ENCODE measurements around the gene AOPEP. TPM values are rescaled to one million over a fixed set of nuclear protein-coding genes. Genes with fewer than 3 reads are reported as not detected.

AOPEP gene
- total and polyA plus RNA-seq, 2 of the 13 experiments (the other 11 are each of a cell fraction or from before 2014, with no cell fraction given), result 22.2 to 41.6 TPM

DNA sequence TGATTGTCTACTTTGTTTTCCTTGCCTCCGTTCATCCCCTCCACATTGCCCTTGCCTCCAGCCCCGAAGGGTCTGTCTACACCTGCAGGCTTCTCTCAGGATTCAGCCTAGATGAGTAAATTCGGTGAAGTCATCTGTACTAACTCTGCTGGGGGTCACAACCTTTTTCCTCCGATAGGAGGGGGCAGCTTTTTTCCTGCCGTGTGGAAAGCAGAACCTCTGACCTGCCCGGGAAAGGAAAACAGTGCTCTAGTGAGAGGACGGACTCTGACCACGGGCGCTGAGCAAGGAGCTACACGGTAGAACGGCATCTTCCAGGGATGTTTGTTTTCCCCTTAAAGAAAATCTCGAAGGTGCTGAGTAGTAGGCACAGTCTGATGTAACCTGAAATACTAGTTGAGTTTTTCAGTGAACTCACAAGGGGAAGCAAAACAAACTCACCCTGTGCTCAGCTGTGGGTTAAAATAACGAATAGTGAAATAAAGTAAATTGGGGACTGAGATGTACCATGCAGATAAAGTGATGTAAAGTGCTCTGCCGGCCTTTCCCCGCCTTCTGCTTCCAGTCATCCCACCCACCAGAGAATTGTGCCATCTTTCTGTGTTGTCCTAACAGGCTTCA, 281.8 kb downstream of the AOPEP start (continued):
- TF ChIP-seq JUN (CRISPR knock-in tag; IDR thresholded peaks at IDR 0.05) (peak; percentile 92), NR2C2 (CRISPR knock-in tag; IDR thresholded peaks at IDR 0.05; ENCODE audit: borderline replicate concordance) (peak; percentile 90), POGZ (CRISPR knock-in tag; IDR thresholded peaks at IDR 0.05) (peak; percentile 75), ZNF790 (CRISPR knock-in tag; IDR thresholded peaks at IDR 0.05; ENCODE audit: borderline replicate concordance) (no peak), ZNF317 (CRISPR knock-in tag; IDR thresholded peaks at IDR 0.05) (peak; percentile 29; the same call in 1 of the 2 replicates), MXD4 (CRISPR knock-in tag; IDR thresholded peaks at IDR 0.05) (peak; percentile 47; the same call in 1 of the 2 replicates), HOXA3 (CRISPR knock-in tag; IDR thresholded peaks at IDR 0.05) (peak; percentile 42; the same call in 1 of the 2 replicates), SOX13 (IDR thresholded peaks at IDR 0.05) (no peak), SOX13 (CRISPR knock-in tag; conservative IDR thresholded peaks at IDR 0.05 in 1 of 2, IDR thresholded peaks at IDR 0.05 in 1 of 2) (peak in 1 of 2 experiments; percentile 65; a peak in 2 of 4 replicates), RARA (CRISPR knock-in tag; IDR thresholded peaks at IDR 0.05) (peak; percentile 92), ZNF556 (CRISPR knock-in tag; IDR thresholded peaks at IDR 0.05; ENCODE audit: borderline replicate concordance) (0 out of 2 replicates have a peak, but pooled peaks have one; percentile 42), MED1 (CRISPR knock-in tag; IDR thresholded peaks at IDR 0.05) (peak; percentile 81), HDAC6 (IDR thresholded peaks at IDR 0.05; ENCODE audit: low read depth, low read length) (no peak)
- TF ChIP-seq, protein P1, sequence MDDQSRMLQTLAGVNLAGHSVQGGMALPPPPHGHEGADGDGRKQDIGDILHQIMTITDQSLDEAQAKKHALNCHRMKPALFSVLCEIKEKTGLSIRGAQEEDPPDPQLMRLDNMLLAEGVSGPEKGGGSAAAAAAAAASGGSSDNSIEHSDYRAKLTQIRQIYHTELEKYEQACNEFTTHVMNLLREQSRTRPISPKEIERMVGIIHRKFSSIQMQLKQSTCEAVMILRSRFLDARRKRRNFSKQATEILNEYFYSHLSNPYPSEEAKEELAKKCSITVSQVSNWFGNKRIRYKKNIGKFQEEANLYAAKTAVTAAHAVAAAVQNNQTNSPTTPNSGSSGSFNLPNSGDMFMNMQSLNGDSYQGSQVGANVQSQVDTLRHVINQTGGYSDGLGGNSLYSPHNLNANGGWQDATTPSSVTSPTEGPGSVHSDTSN (CRISPR knock-in tag; IDR thresholded peaks at IDR 0.05; ENCODE audit: borderline replicate concordance), result no peak
- TF ChIP-seq, protein P2, sequence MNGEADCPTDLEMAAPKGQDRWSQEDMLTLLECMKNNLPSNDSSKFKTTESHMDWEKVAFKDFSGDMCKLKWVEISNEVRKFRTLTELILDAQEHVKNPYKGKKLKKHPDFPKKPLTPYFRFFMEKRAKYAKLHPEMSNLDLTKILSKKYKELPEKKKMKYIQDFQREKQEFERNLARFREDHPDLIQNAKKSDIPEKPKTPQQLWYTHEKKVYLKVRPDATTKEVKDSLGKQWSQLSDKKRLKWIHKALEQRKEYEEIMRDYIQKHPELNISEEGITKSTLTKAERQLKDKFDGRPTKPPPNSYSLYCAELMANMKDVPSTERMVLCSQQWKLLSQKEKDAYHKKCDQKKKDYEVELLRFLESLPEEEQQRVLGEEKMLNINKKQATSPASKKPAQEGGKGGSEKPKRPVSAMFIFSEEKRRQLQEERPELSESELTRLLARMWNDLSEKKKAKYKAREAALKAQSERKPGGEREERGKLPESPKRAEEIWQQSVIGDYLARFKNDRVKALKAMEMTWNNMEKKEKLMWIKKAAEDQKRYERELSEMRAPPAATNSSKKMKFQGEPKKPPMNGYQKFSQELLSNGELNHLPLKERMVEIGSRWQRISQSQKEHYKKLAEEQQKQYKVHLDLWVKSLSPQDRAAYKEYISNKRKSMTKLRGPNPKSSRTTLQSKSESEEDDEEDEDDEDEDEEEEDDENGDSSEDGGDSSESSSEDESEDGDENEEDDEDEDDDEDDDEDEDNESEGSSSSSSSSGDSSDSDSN (CRISPR knock-in tag; IDR thresholded peaks at IDR 0.05), result peak; percentile 53
- TF ChIP-seq, protein P3, sequence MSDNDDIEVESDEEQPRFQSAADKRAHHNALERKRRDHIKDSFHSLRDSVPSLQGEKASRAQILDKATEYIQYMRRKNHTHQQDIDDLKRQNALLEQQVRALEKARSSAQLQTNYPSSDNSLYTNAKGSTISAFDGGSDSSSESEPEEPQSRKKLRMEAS (IDR thresholded peaks at IDR 0.05), result peak; percentile 31; the same call in 1 of the 2 replicates
- TF ChIP-seq, protein P4, sequence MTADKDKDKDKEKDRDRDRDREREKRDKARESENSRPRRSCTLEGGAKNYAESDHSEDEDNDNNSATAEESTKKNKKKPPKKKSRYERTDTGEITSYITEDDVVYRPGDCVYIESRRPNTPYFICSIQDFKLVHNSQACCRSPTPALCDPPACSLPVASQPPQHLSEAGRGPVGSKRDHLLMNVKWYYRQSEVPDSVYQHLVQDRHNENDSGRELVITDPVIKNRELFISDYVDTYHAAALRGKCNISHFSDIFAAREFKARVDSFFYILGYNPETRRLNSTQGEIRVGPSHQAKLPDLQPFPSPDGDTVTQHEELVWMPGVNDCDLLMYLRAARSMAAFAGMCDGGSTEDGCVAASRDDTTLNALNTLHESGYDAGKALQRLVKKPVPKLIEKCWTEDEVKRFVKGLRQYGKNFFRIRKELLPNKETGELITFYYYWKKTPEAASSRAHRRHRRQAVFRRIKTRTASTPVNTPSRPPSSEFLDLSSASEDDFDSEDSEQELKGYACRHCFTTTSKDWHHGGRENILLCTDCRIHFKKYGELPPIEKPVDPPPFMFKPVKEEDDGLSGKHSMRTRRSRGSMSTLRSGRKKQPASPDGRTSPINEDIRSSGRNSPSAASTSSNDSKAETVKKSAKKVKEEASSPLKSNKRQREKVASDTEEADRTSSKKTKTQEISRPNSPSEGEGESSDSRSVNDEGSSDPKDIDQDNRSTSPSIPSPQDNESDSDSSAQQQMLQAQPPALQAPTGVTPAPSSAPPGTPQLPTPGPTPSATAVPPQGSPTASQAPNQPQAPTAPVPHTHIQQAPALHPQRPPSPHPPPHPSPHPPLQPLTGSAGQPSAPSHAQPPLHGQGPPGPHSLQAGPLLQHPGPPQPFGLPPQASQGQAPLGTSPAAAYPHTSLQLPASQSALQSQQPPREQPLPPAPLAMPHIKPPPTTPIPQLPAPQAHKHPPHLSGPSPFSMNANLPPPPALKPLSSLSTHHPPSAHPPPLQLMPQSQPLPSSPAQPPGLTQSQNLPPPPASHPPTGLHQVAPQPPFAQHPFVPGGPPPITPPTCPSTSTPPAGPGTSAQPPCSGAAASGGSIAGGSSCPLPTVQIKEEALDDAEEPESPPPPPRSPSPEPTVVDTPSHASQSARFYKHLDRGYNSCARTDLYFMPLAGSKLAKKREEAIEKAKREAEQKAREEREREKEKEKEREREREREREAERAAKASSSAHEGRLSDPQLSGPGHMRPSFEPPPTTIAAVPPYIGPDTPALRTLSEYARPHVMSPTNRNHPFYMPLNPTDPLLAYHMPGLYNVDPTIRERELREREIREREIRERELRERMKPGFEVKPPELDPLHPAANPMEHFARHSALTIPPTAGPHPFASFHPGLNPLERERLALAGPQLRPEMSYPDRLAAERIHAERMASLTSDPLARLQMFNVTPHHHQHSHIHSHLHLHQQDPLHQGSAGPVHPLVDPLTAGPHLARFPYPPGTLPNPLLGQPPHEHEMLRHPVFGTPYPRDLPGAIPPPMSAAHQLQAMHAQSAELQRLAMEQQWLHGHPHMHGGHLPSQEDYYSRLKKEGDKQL (CRISPR knock-in tag; IDR thresholded peaks at IDR 0.05; ENCODE audit: low read depth), result 0 out of 2 replicates have a peak, but pooled peaks have one; percentile 26
- TF ChIP-seq, protein P5, sequence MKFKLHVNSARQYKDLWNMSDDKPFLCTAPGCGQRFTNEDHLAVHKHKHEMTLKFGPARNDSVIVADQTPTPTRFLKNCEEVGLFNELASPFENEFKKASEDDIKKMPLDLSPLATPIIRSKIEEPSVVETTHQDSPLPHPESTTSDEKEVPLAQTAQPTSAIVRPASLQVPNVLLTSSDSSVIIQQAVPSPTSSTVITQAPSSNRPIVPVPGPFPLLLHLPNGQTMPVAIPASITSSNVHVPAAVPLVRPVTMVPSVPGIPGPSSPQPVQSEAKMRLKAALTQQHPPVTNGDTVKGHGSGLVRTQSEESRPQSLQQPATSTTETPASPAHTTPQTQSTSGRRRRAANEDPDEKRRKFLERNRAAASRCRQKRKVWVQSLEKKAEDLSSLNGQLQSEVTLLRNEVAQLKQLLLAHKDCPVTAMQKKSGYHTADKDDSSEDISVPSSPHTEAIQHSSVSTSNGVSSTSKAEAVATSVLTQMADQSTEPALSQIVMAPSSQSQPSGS (CRISPR knock-in tag; IDR thresholded peaks at IDR 0.05), result peak; percentile 86; the same call in 1 of the 2 replicates
